T47D (cell line): ENCODE measurements around the gene ANKK1.
A peak's percentile ranks its signal among the peaks of the same experiment; 100 is the strongest.

Experiments used
- DNase-seq, 2 experiments: peaks; one replicate each; pipeline versions ENCODE4 v3.0.0 to v3.0.0-alpha.2; 2011 to 2012; ENCODE audit warnings: low read depth in 1 of 2, low spot score in 1 of 2
- JUND ChIP-seq: IDR thresholded peaks from 2 replicates; pipeline ENCODE4 v1.6.1; 2012; ENCODE audit warnings: low read depth
- in situ Hi-C: cut with HindIII; loops from 2 replicates; pipeline ENCODE4 v1.10.0; 2016; ENCODE audit warnings: low sequenced_read_pairs, low pct_unique_long_range_greater_than_20kb

ANKK1 gene

GRCh38 chr11:113387605-113388211, at the start of gene ANKK1:
TSS of gene ANKK1 (plus strand) at chr11:113387779. CDS start at chr11:113387885, 106 bp downstream.
- no peak for DNase-seq
- no peak for TF ChIP-seq JUND
- in situ Hi-C loops, result no loop called here

GRCh38 chr11:113338730-113339129, 48.8 kb upstream of the ANKK1 start:
- DNase-seq, result no peak
- in situ Hi-C loops, result no loop called here
- TF ChIP-seq JUND, result no peak

GRCh38 chr11:113339929-113340589, 47.5 kb upstream of the ANKK1 start:
- TF ChIP-seq JUND, result no peak
- peak in 1 of 2 experiments; percentile 57 for DNase-seq
- in situ Hi-C loops, result no loop called here

GRCh38 chr11:113341388-113342165, 46.0 kb upstream of the ANKK1 start:
- TF ChIP-seq JUND, result no peak
- peak in 1 of 2 experiments; percentile 56 for DNase-seq
- in situ Hi-C loops, result no loop called here

- no peak for DNase-seq
- no peak for TF ChIP-seq JUND
- in situ Hi-C loops, result no loop called here
Measured at GRCh38 chr11:113345978-113346377, 41.6 kb upstream of the ANKK1 start.

GRCh38 chr11:113349528-113349927, 38.1 kb upstream of the ANKK1 start:
- no peak for DNase-seq
- in situ Hi-C loops, result no loop called here
- TF ChIP-seq JUND, result no peak

GRCh38 chr11:113350336-113351067, 37.1 kb upstream of the ANKK1 start:
- TF ChIP-seq JUND, result no peak
- in situ Hi-C loops, result no loop called here

GRCh38 chr11:113351068-113351450, 36.5 kb upstream of the ANKK1 start:
- in situ Hi-C loops, result no loop called here
- TF ChIP-seq JUND, result no peak
- DNase-seq, result no peak

More at GRCh38 chr11:113350336-113351067, 37.1 kb upstream of the ANKK1 start:
- no peak for DNase-seq

- in situ Hi-C loops, result no loop called here
- no peak for TF ChIP-seq JUND
- DNase-seq, result no peak
Measured at GRCh38 chr11:113351480-113351879, 36.1 kb upstream of the ANKK1 start.

GRCh38 chr11:113356203-113356602, 31.4 kb upstream of the ANKK1 start:
- in situ Hi-C loops, result no loop called here
- no peak for DNase-seq
- no peak for TF ChIP-seq JUND

GRCh38 chr11:113363406-113363805, 24.2 kb upstream of the ANKK1 start:
- no peak for TF ChIP-seq JUND
- in situ Hi-C loops, result no loop called here

GRCh38 chr11:113363996-113364641, 23.5 kb upstream of the ANKK1 start:
- no peak for TF ChIP-seq JUND
- in situ Hi-C loops, result no loop called here
- DNase-seq, result no peak

More at GRCh38 chr11:113363406-113363805, 24.2 kb upstream of the ANKK1 start:
- no peak for DNase-seq

- no peak for TF ChIP-seq JUND
- in situ Hi-C loops, result no loop called here
- DNase-seq, result no peak
Measured at GRCh38 chr11:113365895-113366294, 21.7 kb upstream of the ANKK1 start.
